ENCODE measurements around the gene PGK2.
"Not testable (repeated sequence)": the region's sequence is repeated elsewhere in the genome, so short reads cannot be mapped to it uniquely, and the experiment has no call there.

Gene PGK2

GRCh38 chr6:49787176-49787575 is at the start of gene PGK2:
TSS of gene PGK2 (minus strand) at chr6:49787285. CDS start at chr6:49787187, 98 bp downstream.
- no peak for DNase-seq (ENCODE audit: low read depth in 2 of 2)

GRCh38 chr6:49835140-49835539 is 48.1 kb upstream of the PGK2 start:
- no peak for DNase-seq (ENCODE audit: low read depth in 2 of 2)

GRCh38 chr6:49833386-49833785 is 46.3 kb upstream of the PGK2 start:
- no peak for DNase-seq (ENCODE audit: low read depth in 2 of 2)

GRCh38 chr6:49826743-49827406 is 39.8 kb upstream of the PGK2 start:
- no peak for DNase-seq (ENCODE audit: low read depth in 2 of 2)

- no peak for DNase-seq (ENCODE audit: low read depth in 2 of 2)
Measured at GRCh38 chr6:49815166-49815565, 28.1 kb upstream of the PGK2 start.

- no peak for DNase-seq (ENCODE audit: low read depth in 2 of 2)
Measured at GRCh38 chr6:49813248-49813647, 26.2 kb upstream of the PGK2 start.

GRCh38 chr6:49806145-49806544 is 19.1 kb upstream of the PGK2 start:
- no peak for DNase-seq (ENCODE audit: low read depth in 2 of 2)

- DNase-seq (ENCODE audit: low read depth in 2 of 2), result no peak
Measured at GRCh38 chr6:49805246-49805645, 18.2 kb upstream of the PGK2 start.

GRCh38 chr6:49801525-49801924 is 14.4 kb upstream of the PGK2 start:
- DNase-seq (ENCODE audit: low read depth in 2 of 2), result no peak

- DNase-seq (ENCODE audit: low read depth in 2 of 2), result no peak
Measured at GRCh38 chr6:49799090-49799489, 12.0 kb upstream of the PGK2 start.

GRCh38 chr6:49796842-49797455 is 9.9 kb upstream of the PGK2 start:
- DNase-seq (ENCODE audit: low read depth in 2 of 2), result not testable (repeated sequence)

GRCh38 chr6:49790341-49790740 is 3.3 kb upstream of the PGK2 start:
- no peak for DNase-seq (ENCODE audit: low read depth in 2 of 2)

GRCh38 chr6:49784272-49784671 is 2.8 kb downstream of the PGK2 start:
- no peak for DNase-seq (ENCODE audit: low read depth in 2 of 2)

GRCh38 chr6:49782725-49783124 is 4.4 kb downstream of the PGK2 start:
- no peak for DNase-seq (ENCODE audit: low read depth in 2 of 2)

- DNase-seq (ENCODE audit: low read depth in 2 of 2), result no peak
Measured at GRCh38 chr6:49782293-49782692, 4.8 kb downstream of the PGK2 start.

- no peak for DNase-seq (ENCODE audit: low read depth in 2 of 2)
Measured at GRCh38 chr6:49776444-49776843, 10.6 kb downstream of the PGK2 start.

- no peak for DNase-seq (ENCODE audit: low read depth in 2 of 2)
Measured at GRCh38 chr6:49775043-49775442, 12.0 kb downstream of the PGK2 start.

GRCh38 chr6:49772285-49772684 is 14.8 kb downstream of the PGK2 start:
- DNase-seq (ENCODE audit: low read depth in 2 of 2), result no peak

GRCh38 chr6:49766762-49767161 is 20.3 kb downstream of the PGK2 start:
- no peak for DNase-seq (ENCODE audit: low read depth in 2 of 2)

- no peak for DNase-seq (ENCODE audit: low read depth in 2 of 2)
Measured at GRCh38 chr6:49764571-49765236, 22.4 kb downstream of the PGK2 start.

GRCh38 chr6:49744259-49744658 is 42.8 kb downstream of the PGK2 start, which contains the start of gene CRISP3:
TSS of gene CRISP3 (minus strand) at chr6:49744388. CDS start at chr6:49744367, 21 bp downstream.
- no peak for DNase-seq (ENCODE audit: low read depth in 2 of 2)

- no peak for DNase-seq (ENCODE audit: low read depth in 2 of 2)
Measured at GRCh38 chr6:49743429-49743828, 43.7 kb downstream of the PGK2 start.

GRCh38 chr6:49739423-49739822 is 47.7 kb downstream of the PGK2 start:
- no peak for DNase-seq (ENCODE audit: low read depth in 2 of 2)
